HG03439 (cell line): ENCODE data around the gene CLTCL1.

Source experiments
- ATAC-seq: cut with Tn5 transposase; IDR thresholded peaks from one replicate; pipeline ENCODE4 v1.9.1; 2021; ENCODE audit warnings: mild to moderate bottlenecking, moderate library complexity; ENCODE audit not compliant: unreplicated experiment

CLTCL1 gene

DNA sequence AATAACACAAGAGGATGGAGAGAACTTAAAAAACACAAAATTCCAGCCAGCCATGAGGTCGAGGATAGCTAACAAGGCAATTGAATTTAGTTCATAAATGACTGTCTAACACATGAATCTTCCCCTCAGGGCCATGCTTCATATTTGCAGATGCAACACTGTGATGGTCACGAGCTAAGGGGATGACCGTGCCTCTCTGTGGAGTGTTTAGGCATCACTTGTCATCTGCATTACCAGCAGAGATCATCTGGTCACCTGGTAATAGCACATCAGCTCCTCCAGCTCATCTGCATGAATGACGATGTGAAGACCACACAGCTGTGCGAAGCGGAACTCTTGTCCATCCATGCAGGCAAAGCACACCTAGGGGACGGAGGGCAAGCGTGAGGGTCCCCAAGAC is 92.0 kb downstream of the CLTCL1 start:
- no peak for ATAC-seq

DNA sequence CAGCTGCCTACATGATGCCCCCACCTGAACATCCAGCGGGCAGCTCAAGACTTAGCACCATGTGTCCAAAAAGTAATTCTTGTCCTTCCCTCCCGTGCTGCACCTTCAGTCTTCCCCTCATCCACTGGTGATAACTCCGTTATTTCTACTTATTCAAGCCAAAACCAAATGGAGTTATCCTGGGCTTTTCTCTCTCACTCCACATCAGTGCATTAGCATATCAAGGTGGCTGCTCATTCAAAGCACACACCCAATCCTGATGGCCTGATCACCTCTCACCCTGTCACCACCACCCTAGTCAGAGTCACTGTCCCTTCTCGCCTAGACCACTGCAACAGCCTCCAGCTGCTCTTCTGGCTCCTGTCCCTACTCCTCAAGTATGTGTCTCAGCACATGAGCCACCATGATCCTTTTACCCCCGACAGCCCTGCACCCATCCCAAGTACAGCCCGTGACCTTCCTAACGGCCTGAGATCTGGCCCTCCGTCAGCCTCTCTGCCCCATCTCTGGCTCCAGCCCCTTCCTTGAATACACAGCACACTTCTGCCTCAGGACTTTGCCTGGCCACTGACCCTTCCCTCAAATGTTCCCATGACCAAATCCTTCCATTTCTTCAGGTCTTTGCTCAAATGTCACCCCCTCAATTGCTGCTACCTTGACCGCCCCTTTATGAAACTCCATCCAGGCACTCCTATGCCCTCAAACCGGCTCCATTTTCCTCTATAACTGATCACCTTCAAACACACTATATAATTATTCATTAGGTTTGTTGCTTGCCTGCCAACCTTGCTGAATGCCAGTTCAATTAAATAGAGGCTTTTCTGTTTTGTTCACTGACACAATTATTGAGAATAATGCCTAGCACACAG is 93.3 kb downstream of the CLTCL1 start:
- ATAC-seq: no peak

- ATAC-seq: no peak
Observed at GRCh38 chr22:19196841-19197612, 94.5 kb downstream of the CLTCL1 start.

DNA sequence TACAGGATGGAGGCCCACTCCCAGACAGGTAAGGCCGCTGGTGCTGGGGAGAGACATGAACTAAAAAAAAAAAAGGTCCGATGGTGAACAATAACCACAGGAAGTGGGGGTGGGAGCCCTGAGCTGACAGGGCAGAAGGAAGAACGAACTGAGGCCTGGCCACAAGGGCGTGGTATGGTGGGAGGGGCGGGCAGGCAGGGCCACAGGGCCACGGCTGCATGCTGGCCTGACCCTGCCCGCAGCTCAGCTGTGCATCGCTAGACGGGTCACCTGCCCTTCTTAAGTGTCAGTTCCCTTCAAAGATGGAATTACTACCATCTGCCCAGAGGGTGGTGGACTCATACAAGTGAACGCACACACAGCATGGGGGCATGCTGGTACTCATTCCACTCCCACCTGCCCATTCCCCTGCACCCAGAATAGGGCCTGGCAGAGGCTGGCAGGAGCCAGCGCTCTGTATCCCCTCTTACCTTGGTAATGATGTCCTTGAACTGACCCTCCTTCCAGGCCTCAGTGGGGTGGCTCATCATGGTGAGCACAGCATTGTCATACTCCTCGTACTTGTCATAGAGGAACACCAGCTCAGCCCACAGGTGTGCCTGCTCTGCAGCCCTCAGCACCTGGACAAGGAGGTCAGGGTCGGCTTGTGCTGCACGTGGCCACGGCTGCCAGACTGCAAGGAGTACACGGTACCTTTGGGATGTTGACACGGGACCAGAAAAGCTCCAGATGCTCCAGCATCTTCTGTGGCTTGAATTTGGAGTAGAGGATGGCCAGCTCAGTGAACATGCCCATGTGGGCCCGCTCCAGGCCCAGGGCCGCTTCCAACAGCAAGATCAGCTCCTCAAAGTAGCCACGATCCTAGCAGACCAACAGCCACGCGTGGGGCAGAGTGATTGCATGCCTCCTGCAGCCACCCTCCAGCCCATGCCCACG is 95.5 kb downstream of the CLTCL1 start:
- ATAC-seq: no peak

DNA sequence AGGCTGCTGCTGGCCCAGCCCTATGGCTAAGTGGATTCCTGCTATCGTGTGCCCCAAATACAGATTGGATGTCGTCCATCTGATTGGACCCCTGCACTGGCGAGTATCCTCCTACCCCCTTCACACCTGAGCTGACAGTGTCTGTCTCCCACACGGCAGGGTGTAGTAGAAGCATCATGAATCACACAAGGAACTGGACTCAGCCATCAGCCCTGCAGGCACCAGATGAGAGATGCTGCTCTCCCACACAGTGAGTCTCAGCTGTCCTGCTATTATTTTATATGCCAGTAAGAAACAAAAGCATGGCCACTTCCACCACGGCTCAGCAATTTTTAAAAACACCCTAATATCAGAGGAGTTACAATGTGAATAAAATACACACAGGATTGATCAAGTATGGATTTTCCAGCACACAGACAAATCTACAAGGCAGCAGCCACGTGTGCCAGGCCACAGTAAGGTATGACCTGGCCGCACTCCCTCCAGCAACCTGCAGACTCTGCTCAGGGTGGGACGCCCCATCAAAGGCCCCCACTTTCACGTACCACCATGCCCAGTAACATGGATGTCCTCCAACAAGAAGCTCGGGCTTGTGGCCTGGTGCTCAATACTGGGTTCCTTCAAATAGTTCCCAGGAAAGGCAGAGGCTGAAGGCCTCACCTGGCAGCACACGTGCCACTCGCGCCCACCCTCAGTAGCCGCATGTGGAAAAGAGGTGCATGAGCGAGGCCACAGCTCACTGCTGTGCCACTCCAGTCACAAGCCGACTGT is 96.6 kb downstream of the CLTCL1 start:
- no peak for ATAC-seq

DNA sequence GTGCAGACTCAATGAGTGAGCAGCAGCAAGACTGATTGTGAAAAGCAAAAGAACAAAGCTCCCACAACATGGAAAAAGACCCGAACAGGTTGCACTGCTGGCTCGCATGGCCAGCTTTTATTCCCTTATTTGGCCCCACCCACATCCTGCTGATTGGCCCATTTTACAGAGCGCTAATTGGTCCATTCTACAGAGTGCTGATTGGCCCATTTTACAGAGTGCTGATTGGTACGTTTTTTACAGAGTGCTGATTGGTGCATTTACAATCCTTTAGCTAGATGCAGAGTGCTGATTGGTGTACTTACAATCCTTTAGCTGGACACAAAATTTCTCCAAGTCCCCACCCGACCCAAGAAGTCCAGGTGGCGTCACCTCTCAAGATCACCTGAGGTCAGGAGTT is 97.6 kb downstream of the CLTCL1 start:
- no peak for ATAC-seq

GRCh38 chr22:19187716-19188563 is 103.6 kb downstream of the CLTCL1 start:
- ATAC-seq: no peak

DNA sequence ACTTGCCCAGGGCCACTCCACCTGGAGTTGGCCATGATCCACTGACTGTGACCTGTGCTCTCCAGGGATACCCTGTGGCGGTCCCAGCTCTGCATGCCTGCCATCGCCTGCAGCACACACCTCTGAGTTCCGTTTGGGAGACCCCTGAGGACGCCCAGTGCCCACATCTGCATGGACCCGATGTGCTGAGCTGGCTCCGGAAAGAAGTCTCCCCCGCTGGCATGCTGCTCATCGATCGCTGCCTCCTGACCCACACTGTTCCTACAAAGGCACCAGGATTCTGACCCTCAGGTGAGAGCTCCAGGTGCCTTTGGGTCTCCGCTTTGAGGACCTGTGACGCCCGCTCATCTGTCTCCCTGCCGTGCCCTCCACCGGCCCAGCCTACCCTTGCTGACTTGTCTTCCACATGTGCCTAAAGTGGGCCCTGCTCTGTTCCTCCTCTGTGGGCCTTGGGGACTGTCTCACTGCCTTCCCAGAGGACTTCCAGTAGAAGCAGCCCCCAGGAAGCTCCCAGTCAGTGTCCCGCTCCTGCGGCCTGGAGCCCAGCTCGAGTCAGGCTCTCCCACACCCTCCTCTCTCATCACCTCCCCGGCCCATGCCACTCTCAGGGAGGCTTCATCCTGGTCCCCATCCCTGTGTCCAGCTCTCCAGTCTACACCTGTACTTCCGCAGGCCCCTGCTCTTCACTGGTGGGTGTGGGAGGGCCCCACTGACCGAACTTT is 107.1 kb downstream of the CLTCL1 start:
- no peak for ATAC-seq

- ATAC-seq: no peak
Observed at GRCh38 chr22:19183216-19183615, 108.3 kb downstream of the CLTCL1 start.

GRCh38 chr22:19182472-19183157 is 108.9 kb downstream of the CLTCL1 start:
- no peak for ATAC-seq

DNA sequence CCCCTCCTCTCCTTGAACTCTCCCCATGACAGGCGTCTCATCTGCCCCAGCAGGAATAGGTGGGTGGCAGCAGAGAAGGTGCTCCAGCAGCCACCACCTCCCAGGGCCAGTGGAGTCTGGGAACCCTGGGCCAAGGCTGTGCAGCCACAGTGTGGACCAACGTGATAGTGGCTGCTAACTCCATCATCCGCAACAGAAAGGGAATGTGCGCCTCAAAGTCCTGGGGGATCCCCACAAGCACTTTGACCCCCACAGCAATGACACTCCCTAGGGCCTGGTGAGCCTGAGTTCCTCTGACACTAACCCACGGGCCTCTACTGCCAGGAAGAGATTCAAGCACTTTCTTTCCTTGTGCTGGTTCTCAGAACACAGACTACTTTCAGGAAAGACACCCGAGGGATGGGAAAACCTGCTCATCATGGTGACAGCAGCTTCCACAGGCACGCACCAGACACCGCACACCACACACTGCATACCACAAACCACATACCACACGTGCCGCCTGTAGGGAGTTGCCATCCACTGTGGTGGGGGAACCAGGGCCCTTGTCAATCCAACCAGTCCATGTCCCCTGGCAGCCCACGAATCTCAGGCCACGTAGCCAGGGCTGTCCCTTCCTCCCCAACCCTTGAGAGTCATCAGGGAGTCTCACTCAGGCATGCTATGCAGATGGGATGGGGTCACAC is 109.6 kb downstream of the CLTCL1 start:
- ATAC-seq: no peak

DNA sequence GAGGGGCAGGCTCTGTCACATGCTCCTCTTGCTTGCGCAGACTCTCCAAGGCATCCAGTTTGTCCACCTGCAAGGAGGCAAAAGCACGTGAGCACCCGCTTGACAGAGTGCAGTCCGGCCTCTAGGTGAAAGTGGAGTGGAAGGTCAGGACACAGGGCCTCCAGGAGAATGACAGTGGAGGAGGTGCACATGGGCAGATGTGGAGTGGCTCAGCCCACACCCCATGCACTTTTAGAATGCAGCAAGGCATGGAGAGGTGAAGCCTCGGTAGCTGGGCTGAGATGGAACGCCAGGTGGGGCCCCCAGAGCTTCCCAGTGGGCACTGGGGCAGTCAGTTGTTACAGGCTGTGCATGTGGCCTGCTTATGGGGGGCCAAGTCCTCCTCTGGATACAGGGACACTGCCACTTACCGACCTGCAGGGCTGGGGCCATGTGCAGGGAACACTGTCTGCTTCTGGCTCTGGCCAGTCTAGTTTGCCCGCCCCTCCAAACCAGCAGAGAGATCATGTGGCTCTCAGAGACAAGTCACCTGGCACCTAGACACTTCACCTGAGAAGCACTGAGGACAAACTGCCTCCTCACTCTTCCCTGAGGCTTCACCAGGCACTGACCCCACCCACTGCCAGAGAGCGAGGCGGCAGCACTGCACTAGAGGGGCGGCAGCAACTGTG is 110.6 kb downstream of the CLTCL1 start:
- no peak for ATAC-seq

GRCh38 chr22:19180234-19180633 is 111.3 kb downstream of the CLTCL1 start:
- no peak for ATAC-seq

DNA sequence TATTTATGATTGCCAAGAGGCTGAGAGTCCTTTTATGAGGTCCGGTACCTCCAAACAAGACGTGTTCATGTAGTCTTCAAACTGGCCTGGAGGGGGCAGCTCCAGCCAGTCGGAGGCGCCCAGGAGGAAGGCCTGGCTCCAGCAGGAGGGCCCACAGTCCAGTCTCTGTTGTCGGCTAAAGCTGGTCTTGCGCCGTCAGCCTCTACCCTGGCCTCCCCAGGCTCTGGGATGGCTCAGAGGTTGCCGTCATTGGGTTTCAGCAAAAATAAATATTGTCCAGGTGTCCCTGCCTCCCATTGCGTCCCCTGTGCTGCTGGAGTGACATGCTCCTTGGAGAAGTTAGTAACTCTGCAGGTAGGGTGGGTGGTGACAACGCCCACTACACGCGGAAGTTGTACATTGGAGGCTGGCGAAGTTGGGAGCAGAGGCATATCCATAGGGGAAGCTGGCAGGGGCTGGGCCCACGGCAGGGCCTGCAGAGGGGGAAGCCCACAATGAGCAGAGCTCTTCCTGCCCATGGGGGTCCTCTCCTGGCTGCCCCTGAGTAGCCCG is 111.9 kb downstream of the CLTCL1 start:
- ATAC-seq: no peak

- peak; percentile 58 for ATAC-seq
Observed at GRCh38 chr22:19178657-19179496, 112.6 kb downstream of the CLTCL1 start, which contains the start of gene SLC25A1. TSS of gene SLC25A1 (minus strand) at chr22:19178736. CDS start at chr22:19178673, 63 bp downstream.
